ENCODE measurements around the gene MAP3K4. TPM values are rescaled to one million over a fixed set of nuclear protein-coding genes. Genes with fewer than 3 reads are reported as not detected.

The MAP3K4 gene
- polyA plus RNA-seq, 1 experiment = 12.7 TPM

GRCh38 chr6:161143663-161144430 lies 152.3 kb downstream of the MAP3K4 start:
- DNase-seq (ENCODE audit: low read depth, low spot score) = no peak
- ChIA-PET CTCF (interaction anchor here (2.0 kb wide), 1 partner anchor 228 kb away, joined by 11 read pairs; no protein-coding TSS in a partner anchor), POLR2A (no interaction called here)
- no peak overlapping the region for H3K4me3 ChIP-seq (ENCODE audit: low read depth, low read length)
- H3K9me3 ChIP-seq (ENCODE audit: control insufficient read depth, insufficient read depth, low read length) = peaks cover 4% of the 10 kb centered on the region; the same call in 1 of the 2 replicates
- no peak for TF ChIP-seq CTCF (IDR thresholded peaks at IDR 0.05; ENCODE audit: low read depth, low read length)
- no peak overlapping the region for H3K27ac ChIP-seq (ENCODE audit: low read depth, low read length)
- no peaks in the 10 kb centered on the region for H3K27me3 ChIP-seq (ENCODE audit: control insufficient read depth, insufficient read depth, low read length)

GRCh38 chr6:161150136-161150535 lies 158.6 kb downstream of the MAP3K4 start:
- no peaks in the 10 kb centered on the region for H3K27me3 ChIP-seq (ENCODE audit: control insufficient read depth, insufficient read depth, low read length)
- H3K4me3 ChIP-seq (ENCODE audit: low read depth, low read length) = no peak overlapping the region
- DNase-seq (ENCODE audit: low read depth, low spot score) = no peak
- ChIA-PET CTCF (interaction anchor here (1.4 to 6.8 kb wide), 2 partner anchors 221 to 224 kb away, joined by 4 to 92 read pairs; no protein-coding TSS in a partner anchor), POLR2A (no interaction called here)
- H3K27ac ChIP-seq (ENCODE audit: low read depth, low read length) = no peak overlapping the region
- H3K9me3 ChIP-seq (ENCODE audit: control insufficient read depth, insufficient read depth, low read length) = peaks cover 3% of the 10 kb centered on the region; the same call in 1 of the 2 replicates
- TF ChIP-seq CTCF (IDR thresholded peaks at IDR 0.05; ENCODE audit: low read depth, low read length) = no peak

GRCh38 chr6:161150566-161150965 lies 159.0 kb downstream of the MAP3K4 start:
- ChIA-PET POLR2A (no interaction called here), CTCF (interaction anchor here (1.4 to 6.8 kb wide), 2 partner anchors 221 to 223 kb away, joined by 4 to 92 read pairs; no protein-coding TSS in a partner anchor)
- no peaks in the 10 kb centered on the region for H3K27me3 ChIP-seq (ENCODE audit: control insufficient read depth, insufficient read depth, low read length)
- no peak for TF ChIP-seq CTCF (IDR thresholded peaks at IDR 0.05; ENCODE audit: low read depth, low read length)
- peaks cover 3% of the 10 kb centered on the region; the same call in 1 of the 2 replicates for H3K9me3 ChIP-seq (ENCODE audit: control insufficient read depth, insufficient read depth, low read length)
- no peak overlapping the region for H3K4me3 ChIP-seq (ENCODE audit: low read depth, low read length)
- no peak overlapping the region for H3K27ac ChIP-seq (ENCODE audit: low read depth, low read length)
- no peak for DNase-seq (ENCODE audit: low read depth, low spot score)

- ChIA-PET POLR2A (interaction anchor here (0.6 kb wide), 1 partner anchor 123 kb away, joined by 3 read pairs; the partner anchor contains the start of gene AGPAT4), CTCF (interaction anchor here (2.1 to 6.8 kb wide), 3 partner anchors 220 to 222 kb away, joined by 6 to 92 read pairs (median 24); no protein-coding TSS in a partner anchor)
- H3K27ac ChIP-seq (ENCODE audit: low read depth, low read length) = no peak overlapping the region
- no peaks in the 10 kb centered on the region for H3K27me3 ChIP-seq (ENCODE audit: control insufficient read depth, insufficient read depth, low read length)
- no peak for DNase-seq (ENCODE audit: low read depth, low spot score)
- TF ChIP-seq CTCF (IDR thresholded peaks at IDR 0.05; ENCODE audit: low read depth, low read length) = no peak
- H3K4me3 ChIP-seq (ENCODE audit: low read depth, low read length) = no peak overlapping the region
- H3K9me3 ChIP-seq (ENCODE audit: control insufficient read depth, insufficient read depth, low read length) = peaks cover 3% of the 10 kb centered on the region; the same call in 1 of the 2 replicates
Measured at GRCh38 chr6:161151059-161151645, 159.6 kb downstream of the MAP3K4 start.
